Stimulated activated CD4-positive, alpha-beta T cell treated with anti-CD3 and anti-CD28 coated beads, Interleukin-4, amount 100 ng/mL, for 4 hours (primary cell): ENCODE data around the gene THY1.
"Not testable (repeated sequence)": the region's sequence is repeated elsewhere in the genome, so short reads cannot be mapped to it uniquely, and the experiment has no call there.

Source experiments
- DNase-seq, 2 experiments: peaks; one replicate each; pipeline ENCODE4 v3.0.0-alpha.2; 2020

Gene THY1

DNA sequence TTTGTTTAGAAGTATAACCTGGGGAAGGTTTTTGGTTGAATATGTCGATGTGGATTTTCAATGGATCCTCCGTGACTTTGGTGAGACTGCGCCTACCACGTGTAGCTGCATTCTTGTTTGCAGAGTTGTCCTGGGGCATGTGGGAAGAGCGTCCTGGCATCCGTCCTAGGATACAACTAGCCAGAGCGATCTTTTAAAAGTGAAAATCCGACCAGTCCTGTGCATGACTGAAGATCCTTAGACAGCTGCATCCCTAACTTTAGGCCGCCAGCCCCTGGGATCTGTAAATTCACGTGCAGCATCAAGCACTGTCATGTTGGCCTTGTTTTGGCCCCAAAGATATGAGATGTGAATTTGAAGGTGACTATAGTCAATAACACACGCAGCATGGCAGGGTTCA is 22.4 kb upstream of the THY1 start:
- DNase-seq, result no peak

DNA sequence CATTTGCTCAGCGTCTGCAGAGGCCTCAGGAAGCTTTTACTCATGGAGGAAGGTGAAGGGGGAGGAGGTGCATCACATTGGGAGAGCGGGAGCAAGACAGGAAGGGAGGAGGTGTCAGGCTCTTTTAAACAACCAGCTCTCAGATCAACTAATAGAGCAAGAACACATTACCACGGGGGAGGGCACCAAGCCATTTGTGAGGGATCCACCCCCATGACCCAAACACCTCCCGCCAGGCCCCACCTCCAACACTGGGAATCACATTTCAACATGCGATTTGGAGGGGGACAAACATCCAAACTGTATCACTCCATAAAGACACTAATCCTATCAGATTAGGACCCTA is 18.9 kb upstream of the THY1 start:
- no peak for DNase-seq

DNA sequence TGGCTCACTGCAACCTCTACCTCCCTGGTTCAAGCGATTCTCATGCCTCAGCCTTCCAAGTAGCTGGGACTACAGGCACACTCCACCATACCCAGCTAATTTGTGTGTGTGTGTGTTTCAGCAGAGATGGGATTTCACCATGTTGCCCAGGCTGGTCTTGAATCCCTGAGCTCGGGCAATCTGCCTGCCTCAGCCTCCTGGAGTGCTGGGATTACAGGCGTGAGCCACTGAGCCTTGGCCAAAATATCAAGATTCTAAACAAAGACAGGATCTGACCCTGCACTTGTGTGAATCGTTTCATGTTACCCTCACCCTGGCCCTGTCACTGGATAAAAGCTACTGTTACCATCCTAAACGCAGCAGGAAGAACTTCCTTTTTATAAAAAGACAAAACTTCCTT is 15.6 kb upstream of the THY1 start:
- no peak for DNase-seq

DNA sequence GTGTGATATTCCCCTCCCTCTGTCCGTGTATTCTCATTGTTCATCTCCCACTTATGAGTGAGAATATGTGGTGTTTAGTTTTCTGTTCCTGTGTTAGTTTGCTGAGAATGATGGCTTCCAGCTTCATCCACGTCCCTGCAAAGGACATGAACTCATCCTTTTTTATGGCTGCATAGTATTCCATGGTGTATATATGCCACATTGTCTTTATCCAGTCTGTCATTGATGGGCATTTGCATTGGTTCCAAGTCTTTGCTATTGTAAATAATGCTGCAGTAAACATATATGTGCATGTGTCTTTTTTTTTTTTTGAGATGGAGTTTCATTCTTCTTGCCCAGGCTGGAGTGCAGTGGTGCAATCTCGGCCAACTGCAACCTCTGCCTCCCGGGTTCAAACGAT is 14.5 kb upstream of the THY1 start:
- not testable (repeated sequence) for DNase-seq

DNA sequence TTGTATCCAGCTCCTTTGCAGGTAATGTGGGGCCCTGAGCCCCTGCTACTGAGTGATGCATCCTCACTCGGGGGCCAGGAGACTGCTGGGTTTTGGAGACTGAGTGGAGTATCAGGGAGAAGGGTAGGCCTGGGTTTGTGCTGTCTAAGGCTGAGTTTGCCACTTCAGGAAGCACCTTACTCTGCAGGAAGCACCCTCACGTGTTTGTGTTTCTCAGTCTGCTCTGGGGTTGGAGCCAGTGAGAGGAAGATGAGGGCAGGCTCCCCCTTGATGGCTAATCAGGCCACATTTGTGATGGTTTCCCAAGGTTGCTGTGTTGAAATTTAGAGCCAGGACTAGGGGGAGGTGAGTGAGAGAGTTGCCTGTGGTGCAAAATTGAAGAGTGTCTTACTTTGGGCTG is 13.7 kb upstream of the THY1 start:
- no peak for DNase-seq

DNA sequence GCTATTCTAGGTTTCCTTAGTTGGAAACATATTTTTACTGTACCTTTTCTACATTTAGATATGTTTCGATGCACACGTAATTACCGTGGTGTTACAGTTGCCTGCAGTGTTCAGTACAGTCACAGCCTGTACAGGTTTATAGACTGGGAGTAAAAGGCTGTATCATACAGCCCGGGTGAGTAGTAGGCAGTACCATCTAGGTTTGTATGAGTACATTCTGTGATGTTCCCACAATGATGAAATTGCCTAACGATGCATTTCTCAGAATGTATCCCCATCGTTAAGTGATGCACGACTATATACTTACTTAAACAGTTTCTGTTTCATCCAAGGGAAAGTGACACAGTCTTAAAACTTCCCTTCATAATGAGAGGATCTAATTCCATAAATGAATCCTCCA is 13.1 kb upstream of the THY1 start:
- DNase-seq, result no peak

DNA sequence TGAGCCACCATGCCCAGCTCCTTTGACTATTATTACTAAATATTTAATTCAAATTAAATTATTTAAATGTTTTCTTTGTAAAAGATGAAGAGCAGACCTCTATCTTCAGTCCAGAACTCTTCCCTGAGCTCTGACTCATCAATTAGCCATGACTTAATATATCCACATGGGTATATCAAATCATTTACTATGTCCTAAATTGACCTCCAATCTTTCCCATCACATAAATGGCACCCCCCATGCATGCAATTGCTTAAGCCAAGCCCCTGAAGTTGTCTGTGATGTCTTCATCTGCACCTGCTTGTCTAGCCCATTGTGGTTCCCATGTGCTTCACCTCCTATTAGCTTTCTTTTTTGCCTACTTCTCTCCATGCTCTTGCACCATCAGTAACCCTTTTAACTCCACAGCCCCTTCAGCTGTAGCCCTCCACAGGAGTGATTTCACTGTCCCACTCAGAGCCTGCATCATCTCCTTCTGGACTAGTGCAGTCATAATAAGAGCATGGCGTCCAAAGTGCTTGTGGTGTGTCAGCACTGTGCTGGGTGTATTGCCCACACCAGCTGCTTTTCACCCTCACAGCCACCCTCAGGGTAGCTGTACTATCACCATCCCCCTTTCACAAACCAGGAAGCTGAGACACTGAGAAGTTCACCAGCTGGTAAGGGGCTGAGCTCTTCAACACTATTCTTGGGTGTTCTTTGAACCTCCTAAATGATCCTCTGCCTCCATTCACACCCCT is 11.8 kb upstream of the THY1 start:
- DNase-seq, result no peak

DNA sequence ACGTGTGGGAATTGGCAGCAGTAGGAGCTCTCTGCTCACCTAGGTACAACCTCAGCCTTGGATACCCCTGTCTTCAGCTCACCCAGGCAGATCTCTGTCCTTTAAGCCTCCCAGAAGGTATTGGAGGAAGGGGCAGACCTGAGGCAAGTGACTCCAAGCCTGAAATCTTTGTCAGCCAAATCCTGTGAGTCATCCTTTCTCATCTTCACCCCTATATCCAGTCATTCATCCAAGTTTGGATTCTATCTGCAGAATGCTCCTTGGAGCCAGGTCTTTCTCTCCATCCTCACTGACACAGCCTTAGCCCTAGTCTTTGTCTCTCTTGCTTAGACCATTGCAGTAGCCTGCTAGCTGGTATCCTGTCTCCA is 10.4 kb upstream of the THY1 start:
- no peak for DNase-seq

DNA sequence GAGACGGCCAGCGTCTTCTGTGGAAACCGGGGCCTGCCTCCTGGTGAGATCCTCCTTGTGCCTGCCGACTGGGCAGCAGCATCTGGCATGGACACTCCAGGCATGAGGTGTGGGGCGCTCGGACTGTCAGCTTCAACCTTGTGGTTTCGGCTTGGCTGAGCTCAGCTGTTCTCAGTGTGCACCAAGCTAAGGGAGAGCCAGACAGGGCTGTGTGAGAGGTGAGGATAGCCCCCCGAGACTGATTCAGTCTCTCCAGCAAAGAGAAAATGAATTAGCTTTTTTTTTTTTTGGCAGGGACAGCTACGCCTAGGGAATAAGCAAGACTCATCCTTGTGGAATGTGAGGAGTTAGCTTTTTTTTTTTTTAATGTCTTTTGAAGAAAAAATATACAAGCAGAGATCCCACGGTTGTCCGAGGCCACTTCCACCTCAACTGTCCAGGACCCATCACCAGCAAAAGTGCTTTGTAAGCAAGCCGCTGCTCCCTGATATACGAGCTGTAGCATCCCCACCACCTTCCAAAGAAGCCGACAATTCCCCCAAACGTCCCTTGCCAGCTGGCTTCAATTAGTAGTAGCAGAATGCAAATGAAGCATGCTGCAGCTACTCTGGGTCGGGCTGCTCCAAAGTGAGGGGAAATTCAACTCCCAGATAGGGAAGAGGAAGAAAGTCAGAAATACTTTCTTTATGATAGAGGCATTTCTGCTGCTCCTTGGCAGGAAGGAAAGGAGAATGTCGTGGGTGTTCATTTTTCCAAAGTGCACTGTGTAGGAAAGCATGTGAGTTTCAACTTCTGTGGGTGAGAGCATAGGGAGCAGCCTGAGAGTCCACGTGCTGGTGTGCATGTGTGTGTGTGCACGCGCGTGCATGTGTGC is 9.7 kb upstream of the THY1 start:
- no peak for DNase-seq

DNA sequence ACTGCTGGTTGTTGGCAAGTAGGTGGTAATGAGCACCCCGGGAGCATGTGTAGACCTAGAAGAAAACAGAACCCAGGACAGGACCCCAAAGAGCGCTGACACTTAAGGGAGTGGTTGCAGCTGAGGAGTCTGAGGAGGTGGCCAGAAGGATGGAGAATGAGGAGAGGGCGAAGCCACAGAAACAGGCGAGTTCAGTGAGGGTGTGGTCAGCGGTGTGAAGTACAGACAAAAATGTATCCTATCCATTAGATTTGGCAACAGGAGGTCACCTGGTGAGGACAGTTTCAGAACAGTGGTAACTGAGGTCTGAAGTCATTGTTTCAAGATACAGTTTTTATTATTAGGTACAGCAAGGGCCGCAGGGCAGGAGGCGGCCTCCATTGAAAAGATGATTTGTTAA is 8.6 kb upstream of the THY1 start:
- no peak for DNase-seq

DNA sequence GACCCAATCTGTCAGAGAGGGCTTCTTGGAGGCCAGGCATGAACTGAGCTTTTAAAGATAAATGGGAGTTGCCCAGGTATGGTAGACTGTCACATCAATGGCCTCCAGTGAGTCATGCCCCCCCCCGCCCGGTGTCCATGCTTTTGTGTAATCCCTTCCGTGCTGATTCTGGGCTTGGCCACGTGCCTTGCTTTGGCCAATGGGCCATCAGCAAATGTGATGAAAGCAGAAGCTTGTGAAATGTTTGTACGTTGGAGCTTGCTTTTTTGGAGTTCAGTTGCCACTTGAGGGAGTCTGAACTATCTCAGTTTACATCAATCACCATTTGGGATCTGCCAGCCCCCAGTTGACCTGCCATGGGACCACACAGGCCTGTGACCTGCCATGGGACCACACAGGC is 4.3 kb upstream of the THY1 start:
- no peak for DNase-seq

DNA sequence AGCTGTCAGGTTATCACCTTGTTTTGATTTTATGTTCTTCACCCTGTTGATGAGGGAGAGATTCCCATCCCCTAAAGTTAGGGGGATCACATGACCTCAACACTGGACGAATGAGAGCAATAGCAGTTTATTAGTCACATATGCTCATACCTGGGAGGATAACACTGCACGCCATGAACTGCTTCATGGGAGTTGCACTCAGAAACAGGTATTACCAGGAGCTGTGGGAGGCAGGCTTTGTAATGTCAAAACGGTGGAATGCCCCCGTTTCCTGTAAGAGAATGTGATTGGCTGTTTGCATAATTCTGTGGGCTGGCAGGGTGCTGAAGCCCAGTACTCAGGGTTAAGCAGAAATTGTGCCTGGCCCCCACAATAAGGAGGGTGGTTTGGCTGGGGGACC is 3.2 kb upstream of the THY1 start:
- no peak for DNase-seq

DNA sequence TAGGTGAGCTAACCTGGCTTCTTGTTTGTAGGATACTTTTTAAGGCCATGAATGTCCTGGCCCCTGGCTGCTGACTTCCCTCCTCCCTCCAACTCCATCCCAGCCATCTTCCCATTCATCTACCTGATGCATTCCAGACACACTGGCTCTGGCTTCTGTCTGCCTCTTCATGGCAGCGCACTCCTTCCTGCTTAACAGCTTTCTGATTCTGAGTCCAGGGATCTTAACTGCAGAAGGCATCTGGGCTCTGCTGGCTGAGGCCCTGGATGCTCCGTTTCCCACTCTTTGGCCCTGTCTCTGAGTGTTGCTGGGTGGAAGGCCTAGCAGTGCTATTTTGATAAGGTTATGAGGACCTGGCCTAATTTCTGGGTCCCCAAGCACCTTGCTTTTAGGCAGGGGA is 1.8 kb upstream of the THY1 start:
- no peak for DNase-seq

DNA sequence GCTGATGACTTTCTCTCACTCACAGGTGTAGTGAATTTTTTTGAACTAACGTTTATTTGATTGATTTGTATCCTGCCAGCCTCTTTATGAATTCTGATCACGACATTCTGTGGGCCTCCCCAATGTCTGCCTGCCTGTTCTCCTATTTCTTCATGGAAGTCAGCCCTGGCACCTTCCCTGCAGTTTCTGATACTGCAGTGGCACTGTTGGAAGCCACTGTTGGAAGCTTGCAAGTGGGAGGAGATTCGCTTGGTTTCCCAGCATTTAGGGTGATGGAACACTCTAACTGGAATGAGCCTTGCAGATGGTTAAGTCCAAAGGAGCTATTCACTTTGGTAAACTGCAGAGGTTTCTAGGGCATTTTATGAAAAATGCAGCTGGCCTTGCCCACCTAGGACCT is 1.3 kb upstream of the THY1 start:
- DNase-seq, result no peak

DNA sequence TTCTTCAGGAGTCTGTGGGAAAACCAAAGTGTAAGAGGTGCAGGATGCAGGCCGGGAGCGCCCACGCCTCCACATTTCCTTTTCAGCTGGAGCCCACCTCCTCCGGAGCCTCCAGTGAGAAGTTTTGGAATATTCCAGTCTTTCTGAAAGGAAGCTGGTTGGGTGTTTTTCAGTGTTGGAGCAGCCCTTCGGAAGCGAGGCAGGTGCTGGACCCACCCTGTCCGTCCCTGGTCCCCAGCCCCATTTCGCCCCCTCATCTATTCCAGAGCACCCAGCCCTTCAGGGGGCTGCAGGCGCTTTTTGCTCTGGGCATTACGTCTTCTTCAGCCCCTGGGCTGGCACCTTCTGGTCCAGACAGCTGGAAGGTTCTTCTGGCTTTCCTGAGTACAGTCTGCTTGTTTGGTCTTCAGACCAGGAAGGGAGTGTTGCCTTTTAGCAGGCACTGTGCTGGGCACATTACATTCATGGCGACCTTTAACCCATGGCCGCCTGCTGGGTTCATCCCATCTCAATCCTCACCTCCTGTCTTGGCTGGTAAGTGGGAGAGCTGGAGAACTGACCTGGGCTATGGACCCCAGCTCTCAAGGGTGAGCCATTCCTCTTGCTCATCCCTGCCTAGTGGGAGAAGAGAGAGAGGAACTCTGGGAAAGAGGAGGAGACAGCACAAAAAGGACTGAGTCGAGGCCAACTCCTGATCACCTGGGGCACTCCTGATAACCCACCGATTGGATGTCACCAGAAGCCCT is 710 bp upstream of the THY1 start:
- DNase-seq, result no peak

DNA sequence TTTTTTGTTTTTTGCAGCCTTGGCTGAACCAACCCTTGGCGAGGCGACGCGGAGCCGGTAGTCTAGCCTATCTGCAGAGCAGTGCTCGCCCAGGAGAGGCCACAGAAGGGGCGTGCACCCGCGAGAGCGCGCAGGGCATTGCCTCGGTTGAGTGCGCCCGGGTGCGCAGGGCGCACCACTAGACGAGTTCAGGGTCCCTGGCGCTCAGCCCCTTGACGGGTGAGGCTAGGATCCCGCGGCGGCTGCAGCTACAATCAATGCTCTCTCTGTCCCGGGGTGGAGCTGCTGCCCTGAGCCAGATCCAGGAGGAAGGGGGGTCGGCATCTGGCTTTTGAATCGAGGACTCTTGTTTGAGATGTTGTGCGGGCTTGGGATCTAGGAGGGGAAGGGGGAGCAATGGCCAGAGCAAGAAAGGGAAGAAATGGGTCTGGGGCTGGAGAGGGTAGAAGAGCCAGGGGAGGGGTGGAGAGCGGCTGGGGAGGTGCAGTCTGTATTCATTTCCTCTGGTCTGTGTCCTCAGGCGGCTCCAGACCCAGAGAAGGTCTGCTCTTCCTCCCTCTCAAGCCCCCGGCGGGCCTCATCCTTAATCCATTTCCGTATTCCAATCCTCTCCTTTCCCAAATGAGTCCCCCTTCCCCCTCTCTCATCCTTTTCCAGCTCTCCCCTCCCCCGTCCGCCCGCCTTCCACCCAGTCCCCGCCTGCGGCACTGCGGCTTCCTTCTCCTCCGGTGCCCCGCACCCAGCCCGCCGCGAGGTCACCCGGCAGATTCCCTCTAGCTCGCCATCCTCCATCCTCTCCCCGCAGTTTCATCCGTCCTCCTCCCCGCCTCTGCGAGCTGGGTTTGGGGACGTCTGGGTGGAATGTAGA is 797 bp downstream of the THY1 start:
- DNase-seq, result peak in 1 of 2 experiments; percentile 4

DNA sequence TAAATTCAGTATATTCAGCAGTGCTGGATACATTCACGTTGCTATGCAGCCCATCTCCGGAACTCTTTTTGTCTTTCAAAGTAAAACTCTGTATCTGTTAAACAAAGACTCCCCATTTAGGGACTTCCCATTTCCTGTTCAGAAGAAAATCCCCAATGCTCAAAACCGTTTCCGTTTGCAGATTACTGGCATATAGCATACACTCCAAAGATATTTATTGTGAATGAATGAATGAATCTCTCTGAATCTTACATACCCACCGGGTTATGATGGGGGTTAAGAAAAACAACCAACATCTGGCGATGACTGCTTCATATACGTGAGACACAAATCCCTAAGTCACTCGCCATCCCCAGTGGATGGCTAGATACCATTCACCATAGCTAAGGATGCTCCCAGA is 1.6 kb downstream of the THY1 start:
- DNase-seq, result no peak

DNA sequence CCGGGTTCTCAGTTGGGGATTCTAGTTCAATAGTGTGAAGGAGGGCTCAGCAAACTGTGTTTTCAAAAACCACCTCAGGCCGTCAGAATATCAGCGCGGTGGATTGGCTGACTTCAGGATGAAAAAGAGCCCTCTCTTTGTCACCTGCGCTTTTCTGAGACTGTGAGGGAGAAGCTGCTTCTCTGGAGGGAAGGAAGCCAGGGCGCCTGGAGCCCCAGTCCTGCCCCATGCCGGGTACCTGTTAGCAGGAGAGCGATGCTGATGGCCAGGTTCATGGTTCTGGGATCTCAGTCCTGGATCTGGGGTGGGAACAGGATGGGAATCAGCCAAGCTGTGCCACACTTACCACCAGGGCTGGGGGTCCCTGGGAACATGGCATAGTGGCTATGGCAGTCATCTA is 2.3 kb downstream of the THY1 start:
- no peak for DNase-seq

DNA sequence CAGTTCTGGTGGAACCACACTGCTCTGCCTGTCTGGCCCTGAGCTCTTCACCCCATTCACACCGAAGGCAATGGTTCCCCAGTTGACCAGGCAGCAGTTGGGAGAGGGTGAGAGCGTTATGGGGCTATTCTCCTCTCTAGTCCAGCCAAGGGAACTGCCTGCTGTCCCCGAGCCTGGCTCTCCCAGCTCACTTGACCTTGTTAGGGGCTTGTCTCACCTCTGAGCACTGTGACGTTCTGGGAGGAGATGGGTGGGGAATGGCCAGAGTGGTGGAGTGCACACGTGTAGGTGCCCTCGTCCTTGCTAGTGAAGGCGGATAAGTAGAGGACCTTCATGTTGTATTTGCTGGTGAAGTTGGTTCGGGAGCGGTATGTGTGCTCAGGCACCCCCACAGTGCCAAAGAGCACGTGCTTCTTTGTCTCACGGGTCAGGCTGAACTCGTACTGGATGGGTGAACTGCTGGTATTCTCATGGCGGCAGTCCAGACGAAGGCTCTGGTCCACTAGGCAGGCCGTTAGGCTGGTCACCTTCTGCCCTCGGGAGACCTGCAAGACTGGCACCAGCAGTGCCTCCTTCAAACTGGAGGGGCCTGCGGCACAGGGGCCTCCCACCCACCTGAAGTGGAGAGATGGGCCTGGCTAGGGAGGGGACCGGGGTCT is 3.0 kb downstream of the THY1 start:
- DNase-seq, result no peak

DNA sequence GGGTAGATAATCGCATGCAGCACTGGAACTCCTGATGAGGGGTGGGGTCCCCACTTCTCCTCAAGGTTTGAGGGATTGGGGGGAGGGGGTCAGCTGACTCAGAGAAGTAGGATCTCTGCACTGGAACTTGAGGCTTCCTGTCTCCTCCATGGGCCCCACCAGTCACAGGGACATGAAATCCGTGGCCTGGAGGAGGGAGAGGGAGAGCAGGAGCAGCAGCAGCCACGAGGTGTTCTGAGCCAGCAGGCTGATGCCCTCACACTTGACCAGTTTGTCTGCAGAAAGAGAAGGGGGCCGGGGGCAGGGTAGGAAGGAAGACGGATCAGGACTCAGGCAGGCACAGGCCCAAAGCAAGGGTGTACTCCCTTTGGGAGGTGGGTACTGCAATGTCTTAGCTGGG is 3.7 kb downstream of the THY1 start:
- DNase-seq, result no peak

DNA sequence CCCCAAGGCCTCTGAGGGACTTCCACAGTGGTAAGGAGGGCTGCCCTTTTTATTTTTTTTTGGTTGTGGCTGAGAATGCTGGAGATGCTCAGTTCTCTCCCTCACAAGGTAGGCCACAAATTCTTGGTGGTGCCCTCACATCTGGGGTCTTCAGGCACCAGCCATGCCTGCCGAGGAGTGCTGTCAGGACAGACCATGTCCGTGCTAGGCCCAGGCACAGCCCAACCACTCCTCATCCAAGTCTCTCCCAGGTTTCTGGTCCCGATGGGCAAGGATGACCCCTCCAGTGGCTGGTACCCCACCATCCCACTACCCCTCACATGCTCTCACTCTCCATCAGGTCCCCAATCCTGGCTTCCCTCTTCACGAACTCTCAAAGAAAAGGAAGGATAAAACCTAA is 4.2 kb downstream of the THY1 start:
- DNase-seq, result no peak

DNA sequence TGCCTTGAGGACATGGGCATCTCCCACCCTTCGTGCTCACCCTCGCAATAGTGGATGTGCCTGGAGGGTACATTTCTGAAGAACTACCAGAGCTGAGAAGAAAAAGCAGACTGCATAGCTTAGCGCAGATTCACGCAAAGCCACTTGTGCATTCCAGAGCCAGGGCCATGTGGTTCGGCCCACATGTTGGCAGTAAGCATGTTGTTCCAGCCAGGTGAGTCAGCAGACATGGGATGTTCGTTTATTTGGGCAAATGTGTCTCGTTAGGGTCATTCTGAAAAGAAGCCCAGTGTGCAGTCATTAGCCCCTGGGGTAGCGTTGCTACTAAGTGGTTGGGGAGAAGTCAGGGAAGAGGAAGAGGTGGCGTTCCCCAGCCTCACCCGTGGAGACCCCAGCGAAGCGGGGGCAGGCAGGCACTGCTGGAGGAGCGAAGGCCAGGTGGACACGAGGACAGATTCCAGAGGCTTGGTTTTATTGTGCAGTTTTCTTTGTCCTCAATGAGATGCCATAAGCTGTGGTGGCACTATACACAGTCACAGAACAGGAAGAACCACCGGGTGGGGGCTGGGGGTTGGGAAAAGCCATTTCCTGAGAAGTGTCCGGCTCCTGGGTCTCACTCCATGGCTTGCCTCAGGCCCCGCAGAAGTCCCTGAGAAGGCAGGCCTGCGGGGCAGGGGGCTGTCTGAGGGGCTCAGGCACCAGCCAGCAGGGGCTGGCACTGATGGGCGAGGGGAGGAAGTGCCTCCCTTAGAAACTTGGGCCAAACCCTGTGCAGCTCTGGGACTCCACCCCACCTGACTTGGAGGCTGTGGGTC is 5.0 kb downstream of the THY1 start:
- no peak for DNase-seq
